ENCODE measurements around the gene PERM1.

- TF ChIP-seq EZH2phosphoT487 (IDR thresholded peaks at IDR 0.05; ENCODE audit: borderline replicate concordance, low read length), result no peak
- no peak for TF ChIP-seq CTCF (conservative IDR thresholded peaks at IDR 0.05; ENCODE audit: low read depth, low read length)
- no peak for TF ChIP-seq EZH2 (IDR thresholded peaks at IDR 0.05; ENCODE audit: low read length, unreplicated experiment)
Measured at GRCh38 chr1:981955-982558, at the start of gene PERM1.
